Ishikawa (cell line): ENCODE data around the gene ACOT12.

Source experiments
- CEBPB ChIP-seq: IDR thresholded peaks from 2 replicates; pipeline ENCODE4 v1.6.1; 2012
- CREB1 ChIP-seq: IDR thresholded peaks from 2 replicates; pipeline ENCODE4 v1.6.1; 2012; ENCODE audit warnings: low read depth
- EGR1 ChIP-seq: IDR thresholded peaks from 2 replicates; pipeline ENCODE4 v1.6.1; 2012
- EP300 ChIP-seq: IDR thresholded peaks from 2 replicates; pipeline ENCODE4 v1.6.1; 2012; ENCODE audit warnings: borderline replicate concordance
- NFIC ChIP-seq: IDR thresholded peaks from 2 replicates; pipeline ENCODE4 v1.6.1; 2012
- TAF1 ChIP-seq: IDR thresholded peaks from 2 replicates; pipeline ENCODE4 v1.6.1; 2012; ENCODE audit warnings: low read depth, mild to moderate bottlenecking
- TEAD4 ChIP-seq: IDR thresholded peaks from 2 replicates; pipeline ENCODE4 v1.6.1; 2012
- YY1 ChIP-seq: IDR thresholded peaks from 2 replicates; pipeline ENCODE4 v1.6.1; 2012; ENCODE audit warnings: low read depth
- ZBTB7A ChIP-seq: IDR thresholded peaks from 2 replicates; pipeline ENCODE4 v1.6.1; 2012; ENCODE audit warnings: low read depth
- TF ChIP-seq, protein P1 (sequence below): IDR thresholded peaks from 2 replicates; pipeline ENCODE4 v1.6.1; 2012

DNA sequence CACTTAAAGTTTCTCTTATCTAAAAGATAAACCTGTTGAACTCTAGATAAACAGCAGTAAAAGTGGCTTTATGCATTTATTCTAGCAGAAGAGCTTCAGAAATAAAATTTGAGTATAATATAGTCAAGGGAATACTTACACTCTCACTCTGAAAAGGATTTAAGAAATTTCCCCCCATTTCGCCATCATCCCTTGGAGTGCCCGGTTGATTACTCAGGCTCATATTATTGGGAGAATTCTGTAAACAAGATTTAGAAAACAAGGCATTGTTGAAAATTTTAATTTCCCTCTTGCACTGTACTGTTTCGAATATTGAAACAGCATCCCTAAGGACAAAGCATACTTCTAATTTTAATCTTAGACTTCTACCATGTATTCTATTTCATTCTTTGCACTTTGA lies 34.5 kb upstream of the ACOT12 start:
- TF ChIP-seq CEBPB (no peak), YY1 (no peak), ZBTB7A (no peak), EP300 (no peak), TAF1 (no peak), EGR1 (no peak), CREB1 (no peak), NFIC (no peak), TEAD4 (no peak)
- TF ChIP-seq, protein P1, sequence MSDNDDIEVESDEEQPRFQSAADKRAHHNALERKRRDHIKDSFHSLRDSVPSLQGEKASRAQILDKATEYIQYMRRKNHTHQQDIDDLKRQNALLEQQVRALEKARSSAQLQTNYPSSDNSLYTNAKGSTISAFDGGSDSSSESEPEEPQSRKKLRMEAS, result no peak
